Trophoblast cell (in vitro differentiated cells and primary cell): ENCODE results near the gene APBB1.

ENCODE experiments used
- DNase-seq, 2 donors: peaks; one replicate each; pipeline ENCODE4 v3.0.0-alpha.2; 2016
- H2AFZ ChIP-seq: 2 replicates; pipeline ENCODE4 v1.6.1; 2013; ENCODE audit warnings: low read length, moderate library complexity, mild to moderate bottlenecking; ENCODE audit not compliant: insufficient read depth, poor library complexity
- H2AK5ac ChIP-seq: 2 replicates; pipeline ENCODE4 v1.6.1; 2013; ENCODE audit warnings: mild to moderate bottlenecking, low read length
- H2BK120ac ChIP-seq: 2 replicates; pipeline ENCODE4 v1.6.1; 2013; ENCODE audit warnings: low read length, mild to moderate bottlenecking, moderate library complexity; ENCODE audit not compliant: insufficient read depth, poor library complexity
- H2BK12ac ChIP-seq: 2 replicates; pipeline ENCODE4 v1.6.1; 2013; ENCODE audit warnings: mild to moderate bottlenecking, low read length, moderate library complexity
- H2BK5ac ChIP-seq: 2 replicates; pipeline ENCODE4 v1.6.1; 2013; ENCODE audit warnings: low read length, low read depth, moderate library complexity, mild to moderate bottlenecking; ENCODE audit not compliant: poor library complexity
- H3K14ac ChIP-seq: 2 replicates; pipeline ENCODE4 v1.6.1; 2013; ENCODE audit warnings: mild to moderate bottlenecking, low read length
- H3K18ac ChIP-seq: 2 replicates; pipeline ENCODE4 v1.6.1; 2013; ENCODE audit warnings: mild to moderate bottlenecking, low read length
- H3K23ac ChIP-seq: 2 replicates; pipeline ENCODE4 v1.6.1; 2013; ENCODE audit warnings: low read length
- H3K27ac ChIP-seq: 2 replicates; pipeline ENCODE4 v1.5.1; 2013; ENCODE audit warnings: low read depth, mild to moderate bottlenecking, inconsistent platforms, low read length, moderate library complexity
- H3K27me3 ChIP-seq: 2 replicates; pipeline ENCODE4 v1.6.1; 2013; ENCODE audit warnings: inconsistent platforms, mild to moderate bottlenecking, low read length, moderate library complexity; ENCODE audit not compliant: insufficient read depth
- H3K36me3 ChIP-seq, 2 experiments: 1 replicate in 1 of 2; 2 replicates in 1 of 2; pipeline ENCODE4 v1.6.1; 2013; ENCODE audit warnings: low read length in 2 of 2, mild to moderate bottlenecking in 2 of 2, moderate library complexity in 1 of 2; ENCODE audit not compliant: insufficient read depth in 2 of 2, control insufficient read depth in 1 of 2
- H3K4ac ChIP-seq: 2 replicates; pipeline ENCODE4 v1.6.1; 2013; ENCODE audit warnings: low read depth, mild to moderate bottlenecking, low read length, moderate library complexity
- H3K4me1 ChIP-seq, 2 experiments: 1 replicate in 1 of 2; 2 replicates in 1 of 2; pipeline ENCODE4 v1.6.1; 2013; ENCODE audit warnings: low read length in 2 of 2, mild to moderate bottlenecking in 2 of 2, moderate library complexity in 1 of 2; ENCODE audit not compliant: insufficient read depth in 2 of 2, control insufficient read depth in 1 of 2
- H3K4me2 ChIP-seq: 2 replicates; pipeline ENCODE4 v1.6.1; 2013; ENCODE audit warnings: inconsistent platforms, mild to moderate bottlenecking, low read length, moderate library complexity
- H3K4me3 ChIP-seq: 2 replicates; pipeline ENCODE4 v1.5.1; 2013; ENCODE audit warnings: mild to moderate bottlenecking, low read depth, low read length, inconsistent platforms
- H3K79me1 ChIP-seq: one replicate; pipeline ENCODE4 v1.6.1; 2013; ENCODE audit warnings: low read length
- H3K79me2 ChIP-seq: 2 replicates; pipeline ENCODE4 v1.6.1; 2013; ENCODE audit warnings: low read length, mild to moderate bottlenecking; ENCODE audit not compliant: control insufficient read depth, insufficient read depth, poor library complexity
- H3K9ac ChIP-seq: 2 replicates; pipeline ENCODE4 v1.6.1; 2013; ENCODE audit warnings: mild to moderate bottlenecking, low read length
- H3K9me3 ChIP-seq: 2 replicates; pipeline ENCODE4 v1.6.1; 2013; ENCODE audit warnings: low read depth, mild to moderate bottlenecking, control low read depth, inconsistent platforms, low read length; ENCODE audit not compliant: insufficient read depth
- H4K12ac ChIP-seq: 2 replicates; pipeline ENCODE4 v1.6.1; 2013; ENCODE audit warnings: low read depth, mild to moderate bottlenecking, low read length, moderate library complexity
- H4K8ac ChIP-seq: 2 replicates; pipeline ENCODE4 v1.6.1; 2013; ENCODE audit warnings: low read depth, mild to moderate bottlenecking, low read length, moderate library complexity
- H4K91ac ChIP-seq: one replicate; pipeline ENCODE4 v1.6.1; 2013; ENCODE audit warnings: low read depth, mild to moderate bottlenecking, low read length, moderate library complexity
- WGBS: extraction: QIAGEN DNeasy Blood & Tissue Kit; methylation state at CpG from one replicate; pipeline ENCODE4 v1.1.7; 2013; ENCODE audit warnings: missing lambda C conversion rate; ENCODE audit not compliant: insufficient read length, insufficient coverage; ENCODE audit errors: extremely low coverage; 5-methylcytosine and 5-hydroxymethylcytosine counted together

APBB1 gene

GRCh38 chr11:6448574-6448973, 29.7 kb upstream of the APBB1 start:
- Histone ChIP-seq H3K79me2 (no peaks in the 10 kb centered on the region), H3K14ac (no peak overlapping the region), H3K9ac (no peak overlapping the region), H3K27ac (no peak overlapping the region), H3K27me3 (no peaks in the 10 kb centered on the region), H2BK120ac (no peak overlapping the region), H4K12ac (no peak overlapping the region), H3K4ac (no peak overlapping the region), H3K79me1 (no peaks in the 10 kb centered on the region), H3K4me1 (no peaks in the 10 kb centered on the region), H2AK5ac (no peak overlapping the region), H3K23ac (no peak overlapping the region), H3K4me2 (no peak overlapping the region), H2AFZ (no peak overlapping the region), H4K91ac (no peak overlapping the region), H2BK5ac (no peak overlapping the region), H2BK12ac (no peak overlapping the region), H3K36me3 (peaks cover 16 to 18% of the 10 kb centered on the region in 2 experiments), H3K4me3 (no peak overlapping the region), H4K8ac (no peak overlapping the region), H3K9me3 (no peaks in the 10 kb centered on the region), H3K18ac (no peak overlapping the region)
- WGBS: no CpG with 5 or more reads among the region's 3 CpGs
- DNase-seq: no peak

DNA sequence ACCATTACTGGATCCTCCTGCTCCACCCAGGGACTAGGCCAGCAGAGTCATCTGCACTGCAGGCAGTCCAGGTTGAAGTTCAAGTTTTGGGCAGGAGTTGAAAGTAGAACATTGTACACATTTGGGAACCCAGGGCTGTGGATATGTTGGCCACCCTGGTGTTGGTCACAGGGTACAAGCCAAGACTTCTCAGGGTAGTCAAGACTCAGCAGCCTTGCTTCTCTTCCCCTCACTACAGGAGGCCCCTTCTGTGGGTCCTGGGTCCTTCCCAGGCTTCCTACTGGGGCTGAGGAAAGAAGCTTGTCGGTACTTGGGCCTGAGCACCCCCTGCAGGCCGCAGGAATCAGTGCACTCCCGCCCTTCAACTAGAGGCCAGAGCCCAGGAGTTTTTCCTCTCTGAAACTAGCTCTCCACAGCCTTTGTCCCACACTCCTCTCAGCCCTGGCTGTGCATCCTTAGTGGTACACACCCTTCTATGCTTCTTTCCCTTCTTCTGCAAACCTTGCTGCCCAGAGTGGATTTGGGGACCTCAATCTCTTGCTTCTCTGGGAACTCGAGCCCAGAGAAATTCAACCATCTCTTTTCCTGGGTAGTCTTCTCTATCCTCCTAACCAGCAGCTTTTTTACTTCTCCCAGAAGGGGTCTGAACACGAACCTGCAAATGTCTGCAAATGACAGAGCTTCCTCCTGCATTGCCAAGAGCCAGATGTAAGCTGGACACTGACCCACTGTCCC, 24.5 kb upstream of the APBB1 start:
- Histone ChIP-seq H3K4me3 (no peak overlapping the region), H3K23ac (no peak overlapping the region), H4K12ac (no peak overlapping the region), H3K79me2 (no peaks in the 10 kb centered on the region), H4K91ac (no peak overlapping the region), H3K79me1 (peaks cover 5% of the 10 kb centered on the region), H3K4ac (no peak overlapping the region), H2AFZ (no peak overlapping the region), H3K9me3 (peaks cover 3% of the 10 kb centered on the region), H2BK5ac (no peak overlapping the region), H2AK5ac (no peak overlapping the region), H3K18ac (no peak overlapping the region), H3K4me2 (no peak overlapping the region), H3K36me3 (peaks cover 2 to 3% of the 10 kb centered on the region in 2 experiments), H2BK120ac (no peak overlapping the region), H4K8ac (no peak overlapping the region), H3K9ac (no peak overlapping the region), H3K4me1 (peaks cover 14 to 21% of the 10 kb centered on the region in 2 experiments), H3K27me3 (no peaks in the 10 kb centered on the region), H3K14ac (no peak overlapping the region), H3K27ac (no peak overlapping the region), H2BK12ac (no peak overlapping the region)
- no CpG with 5 or more reads among the region's 5 CpGs for WGBS
- peak; percentile 20 to 73 for DNase-seq

- no peak overlapping the region for H3K27ac ChIP-seq
- H3K27me3 ChIP-seq: no peaks in the 10 kb centered on the region
- H3K23ac ChIP-seq: no peak overlapping the region
- H2BK120ac ChIP-seq: no peak overlapping the region
- peaks cover 3% of the 10 kb centered on the region for H3K9me3 ChIP-seq
- no peak overlapping the region for H2AK5ac ChIP-seq
- no CpG with 5 or more reads among the region's 4 CpGs for WGBS
- peaks cover 5% of the 10 kb centered on the region for H3K79me1 ChIP-seq
- H3K4me1 ChIP-seq: peaks cover 14 to 21% of the 10 kb centered on the region in 2 experiments
- no peak overlapping the region for H3K4me2 ChIP-seq
- H3K18ac ChIP-seq: no peak overlapping the region
- no peak for DNase-seq
- no peaks in the 10 kb centered on the region for H3K36me3 ChIP-seq
- no peaks in the 10 kb centered on the region for H3K79me2 ChIP-seq
- no peak overlapping the region for H3K9ac ChIP-seq
- H3K14ac ChIP-seq: no peak overlapping the region
- no peak overlapping the region for H2BK5ac ChIP-seq
- no peak overlapping the region for H4K8ac ChIP-seq
- H3K4me3 ChIP-seq: no peak overlapping the region
- H3K4ac ChIP-seq: no peak overlapping the region
- no peak overlapping the region for H4K12ac ChIP-seq
- H2BK12ac ChIP-seq: no peak overlapping the region
- H2AFZ ChIP-seq: no peak overlapping the region
- H4K91ac ChIP-seq: no peak overlapping the region
Observed at GRCh38 chr11:6442441-6442840, 23.5 kb upstream of the APBB1 start.

GRCh38 chr11:6440906-6441358, 22.0 kb upstream of the APBB1 start, which contains the start of gene HPX:
HPX (minus strand) TSS chr11:6440987; CDS start chr11:6440963, 24 bp downstream.
- peaks cover 5% of the 10 kb centered on the region for H3K79me1 ChIP-seq
- H4K8ac ChIP-seq: peak within 1 kb of the TSS; percentile 24
- H3K14ac ChIP-seq: peak within 1 kb of the TSS; percentile 71
- peaks cover 3% of the 10 kb centered on the region for H3K9me3 ChIP-seq
- H3K4me2 ChIP-seq: no peak within 1 kb of the TSS
- peak within 1 kb of the TSS; percentile 66 for H2BK12ac ChIP-seq
- no peak within 1 kb of the TSS for H3K4me3 ChIP-seq
- H3K27me3 ChIP-seq: no peaks in the 10 kb centered on the region
- H4K12ac ChIP-seq: no peak within 1 kb of the TSS
- no peaks in the 10 kb centered on the region for H3K36me3 ChIP-seq
- H3K18ac ChIP-seq: peak within 1 kb of the TSS; percentile 43
- peaks cover 14 to 21% of the 10 kb centered on the region in 2 experiments for H3K4me1 ChIP-seq
- H2BK120ac ChIP-seq: peak within 1 kb of the TSS; percentile 60
- no CpG with 5 or more reads among the region's 3 CpGs for WGBS
- peak within 1 kb of the TSS; percentile 6 for H3K4ac ChIP-seq
- no peak for DNase-seq
- peak within 1 kb of the TSS; percentile 54 for H2BK5ac ChIP-seq
- H3K9ac ChIP-seq: no peak within 1 kb of the TSS
- no peak within 1 kb of the TSS for H2AFZ ChIP-seq
- no peak within 1 kb of the TSS for H3K23ac ChIP-seq
- H3K27ac ChIP-seq: no peak within 1 kb of the TSS
- H2AK5ac ChIP-seq: no peak within 1 kb of the TSS
- no peaks in the 10 kb centered on the region for H3K79me2 ChIP-seq
- peak within 1 kb of the TSS; percentile 80 for H4K91ac ChIP-seq
